ENCODE data around the gene FANCI.
A peak's percentile ranks its signal among the peaks of the same experiment; 100 is the strongest.

Gene FANCI

GRCh38 chr15:89342840-89343239 lies 99.1 kb downstream of the FANCI start:
- DNase-seq (ENCODE audit: low spot score), result no peak

GRCh38 chr15:89345248-89345647 lies 101.5 kb downstream of the FANCI start:
- no peak for TF ChIP-seq CTCF (IDR thresholded peaks at IDR 0.05; ENCODE audit: extremely low read depth, missing control alignments)
- no peak for DNase-seq (ENCODE audit: low spot score)

More at GRCh38 chr15:89342840-89343239, 99.1 kb downstream of the FANCI start:
- no peak for TF ChIP-seq CTCF (IDR thresholded peaks at IDR 0.05; ENCODE audit: extremely low read depth, missing control alignments)

GRCh38 chr15:89346516-89347231 lies 102.9 kb downstream of the FANCI start:
- TF ChIP-seq CTCF (IDR thresholded peaks at IDR 0.05; ENCODE audit: extremely low read depth, missing control alignments), result no peak
- no peak for DNase-seq (ENCODE audit: low spot score)

- TF ChIP-seq CTCF (IDR thresholded peaks at IDR 0.05; ENCODE audit: extremely low read depth, missing control alignments), result no peak
- no peak for DNase-seq (ENCODE audit: low spot score)
These were observed 105.4 kb downstream of the FANCI start for GRCh38 chr15:89349206-89349558.

GRCh38 chr15:89352476-89352875 lies 108.7 kb downstream of the FANCI start:
- no peak for TF ChIP-seq CTCF (IDR thresholded peaks at IDR 0.05; ENCODE audit: extremely low read depth, missing control alignments)

GRCh38 chr15:89353991-89354390 lies 110.2 kb downstream of the FANCI start:
- DNase-seq (ENCODE audit: low spot score), result no peak
- TF ChIP-seq CTCF (IDR thresholded peaks at IDR 0.05; ENCODE audit: extremely low read depth, missing control alignments), result no peak

More at GRCh38 chr15:89352476-89352875, 108.7 kb downstream of the FANCI start:
- no peak for DNase-seq (ENCODE audit: low spot score)

- peak; percentile 69 for TF ChIP-seq CTCF (IDR thresholded peaks at IDR 0.05; ENCODE audit: extremely low read depth, missing control alignments)
- peak; percentile 30 for DNase-seq (ENCODE audit: low spot score)
These were observed 113.0 kb downstream of the FANCI start for GRCh38 chr15:89356634-89357298.

Data from GM20000 (cell line).